Heart right ventricle (tissue), 16 donors: ENCODE data around the gene COL4A3. TPM values are rescaled to one million over a fixed set of nuclear protein-coding genes. Genes with fewer than 3 reads are reported as not detected.

ENCODE experiments used
- ATAC-seq, 8 donors: fragments of 200-7000 bp; cut with Tn5 transposase; one replicate each; pipeline ENCODE4 v1.9.1; 2020; ENCODE audit warnings: mild to moderate bottlenecking in 8 of 8, moderate library complexity in 8 of 8, moderate number of reproducible peaks in 1 of 8
- DNase-seq, 2 donors: peaks; one replicate each; pipeline ENCODE4 v3.0.0-alpha.2; 2020
- H3K27ac ChIP-seq, 10 donors: fragments of 200-600 bp; sonication (generic) in 2 of 10; one replicate each; pipeline versions ENCODE4 v1.5.0 to v1.8.0; 2020 to 2022; ENCODE audit warnings: mild to moderate bottlenecking in 3 of 10
- H3K27me3 ChIP-seq, 7 donors: fragments of 200-600 bp; one replicate each; pipeline ENCODE4 v1.8.0; 2021 to 2022; ENCODE audit warnings: mild to moderate bottlenecking in 2 of 7
- H3K36me3 ChIP-seq, 9 donors: fragments of 200-600 bp; sonication (generic) in 1 of 9; one replicate each; pipeline versions ENCODE4 v1.5.0 to v1.8.0; 2020 to 2022; ENCODE audit warnings: mild to moderate bottlenecking in 2 of 9
- H3K4me1 ChIP-seq, 9 donors: fragments of 200-600 bp; sonication (generic) in 1 of 9; one replicate each; pipeline versions ENCODE4 v1.5.0 to v1.8.0; 2020 to 2022; ENCODE audit warnings: mild to moderate bottlenecking in 4 of 9
- H3K4me3 ChIP-seq, 10 donors: fragments of 200-600 bp; sonication (generic) in 2 of 10; one replicate each; pipeline versions ENCODE4 v1.5.0 to v1.8.0; 2020 to 2022; ENCODE audit warnings: mild to moderate bottlenecking in 7 of 10, moderate library complexity in 2 of 10
- H3K9me3 ChIP-seq, 11 donors: fragments of 200-600 bp in 10 of 11; sonication (generic) in 2 of 11; one replicate each; pipeline versions ENCODE4 v1.5.0 to v1.8.0; 2013 to 2022; ENCODE audit warnings: mild to moderate bottlenecking in 2 of 11, control low read depth in 1 of 11, moderate library complexity in 1 of 11
- CTCF ChIP-seq, 9 donors: fragments of 200-600 bp; sonication (generic) in 2 of 9; IDR thresholded peaks; one replicate each; pipeline versions ENCODE4 v1.5.0 to v1.8.0; 2021 to 2022; ENCODE audit warnings: antibody characterized with exemption in 9 of 9, mild to moderate bottlenecking in 5 of 9, moderate library complexity in 1 of 9
- WGBS, 2 donors: extraction: QIAGEN DNeasy Blood & Tissue Kit; methylation state at CpG; one replicate each; pipeline ENCODE4 v1.1.7; 2013; ENCODE audit warnings: inconsistent platforms in 1 of 2; 5-methylcytosine and 5-hydroxymethylcytosine counted together
- intact Hi-C, 10 donors: fragments of 100-400 bp; cut with DNase I; formaldehyde crosslinking; loops; one replicate each; pipeline versions ENCODE4 v1.11.1 to v1.14.2; 2022
- polyA plus RNA-seq, 2 donors: library from polyadenylated mRNA; stranded (reverse); fragments of 200-250 nt; gene quantifications; one replicate each; pipeline ENCODE4 v1.2.3, GENCODE V29; 2013
- total RNA-seq, 10 donors: library from RNA; stranded (reverse); fragmentation: NEBNext Ultra II Directional in 3 of 10; extraction: Animal tissue kit (Norgen Biotek cat#: 25700) in 3 of 10; gene quantifications; one replicate each; pipeline versions ENCODE4 v1.2.1 to v1.2.4, GENCODE V29; 2021 to 2023
- donor health status: Arrhythmogenic right ventricular cardiomyopathy.
- donor health status: ischemic (EF 13 %, LVEDD 7.1; RV severe dilation, severe dysfunction).
- donor health status: healthy with polysubstance abuse.
- donor health status: DM: no; HTN: yes; CAD: no.
- donor health status: DM: no; HTN: no; CAD: no.
- donor health status: ischemic (EF 25% LVEDD 6.9; RV normal size, moderate dysfunction).
- donor health status: ischemic (EF 25% LVEDD 5.7; RV mildly dilated, moderate dysfunction).
- donor health status: healthy.
- donor health status: DM: yes; HTN: yes; CAD: no.
- donor health status: Ischemic cardiomyopathy.
- donor health status: ischemic (EF 35%, LVEDD 5.7; RV mildly dilated, moderate dysfunction).
- donor health status: nonischemic (EF 11% LVEDD 7.7; RV severe dilation, severe dysfunction).
- donor health status: DM: yes; HTN: yes; CAD: no.
- donor health status: PGD.
- donor health status: ischemic (EF 29% LVEDD 5.4; RV normal size, mild dysfunction).
- donor health status: nonischemic (EF 23%, LVEDD 6.1; RV moderate dilation, normal function).

COL4A3 gene
- total and polyA plus RNA-seq, 12 donors: 0.91 to 6.2 (median 2.3) TPM

DNA sequence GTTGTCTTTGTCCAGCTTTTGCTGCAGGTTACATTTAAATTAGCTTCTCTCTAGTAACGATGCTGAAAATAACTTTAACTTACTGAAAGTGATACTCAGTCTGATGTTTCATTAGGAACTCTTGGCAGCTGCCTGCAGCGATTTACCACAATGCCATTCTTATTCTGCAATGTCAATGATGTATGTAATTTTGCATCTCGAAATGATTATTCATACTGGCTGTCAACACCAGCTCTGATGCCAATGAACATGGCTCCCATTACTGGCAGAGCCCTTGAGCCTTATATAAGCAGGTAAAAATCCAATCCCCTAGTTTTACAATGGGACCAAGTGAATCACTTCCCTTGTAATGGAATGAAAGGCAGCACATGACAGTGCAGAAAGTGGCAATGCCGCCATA, 144.4 kb downstream of the COL4A3 start:
- ATAC-seq (no peak), DNase-seq (no peak)
- no peak overlapping the region for H3K27ac ChIP-seq
- no peaks in the 10 kb centered on the region for H3K27me3 ChIP-seq
- peaks cover 0 to 55% (median 0%) of the 10 kb centered on the region in 9 donors for H3K36me3 ChIP-seq
- intact Hi-C loops: no loop called here
- H3K4me3 ChIP-seq: no peak overlapping the region
- TF ChIP-seq CTCF (IDR thresholded peaks at IDR 0.05): no peak
- WGBS, 2 donors: 80 to 81% methylated on average over 4 of the region's 4 CpGs
- H3K4me1 ChIP-seq: no peaks in the 10 kb centered on the region
- no peaks in the 10 kb centered on the region for H3K9me3 ChIP-seq

- no peaks in the 10 kb centered on the region for H3K4me1 ChIP-seq
- no peaks in the 10 kb centered on the region for H3K9me3 ChIP-seq
- DNase-seq (no peak), ATAC-seq (no peak)
- intact Hi-C loops: no loop called here
- no peak overlapping the region for H3K4me3 ChIP-seq
- H3K27ac ChIP-seq: no peak overlapping the region
- 92 to 93% methylated on average over 4 of the region's 4 CpGs for WGBS, 2 donors
- peaks cover 0 to 38% (median 0%) of the 10 kb centered on the region in 9 donors for H3K36me3 ChIP-seq
- H3K27me3 ChIP-seq: no peaks in the 10 kb centered on the region
- no peak for TF ChIP-seq CTCF (IDR thresholded peaks at IDR 0.05)
These were observed 146.3 kb downstream of the COL4A3 start for GRCh38 chr2:227310756-227311110.

DNA sequence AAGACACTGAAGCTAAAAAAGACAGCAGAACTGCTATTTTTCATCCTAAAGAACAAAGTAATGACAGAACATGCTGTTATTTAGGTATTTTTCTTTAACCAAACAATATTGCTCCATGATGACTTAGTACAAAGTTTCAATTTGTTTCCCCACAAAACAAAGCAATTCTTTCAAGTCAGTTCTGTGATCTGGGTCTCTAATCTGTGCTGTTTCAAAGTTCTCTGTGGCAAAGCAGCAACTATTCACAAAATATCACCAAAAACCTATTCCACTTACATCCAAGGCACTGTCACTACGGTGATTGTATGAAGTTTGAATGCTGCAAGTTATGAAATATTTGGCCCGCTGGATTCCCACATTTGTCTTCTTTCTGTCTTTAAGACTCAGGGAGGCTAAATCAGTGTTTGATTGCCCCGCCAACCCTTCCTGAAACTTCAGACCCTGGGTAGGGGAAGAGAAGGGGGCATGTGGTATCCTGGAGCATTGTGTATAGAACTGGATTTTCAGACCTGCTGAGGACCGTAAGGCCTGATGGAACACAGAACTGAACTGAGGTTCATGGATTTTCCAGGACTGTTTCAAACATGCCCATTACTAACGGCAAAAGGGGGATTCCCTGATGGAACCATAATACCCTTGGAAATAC, 147.6 kb downstream of the COL4A3 start:
- no peak overlapping the region for H3K27ac ChIP-seq
- no peak for DNase-seq
- H3K36me3 ChIP-seq: peaks cover 0 to 32% (median 0%) of the 10 kb centered on the region in 9 donors
- TF ChIP-seq CTCF (IDR thresholded peaks at IDR 0.05): no peak
- H3K4me3 ChIP-seq: no peak overlapping the region
- H3K4me1 ChIP-seq: no peaks in the 10 kb centered on the region
- ATAC-seq: no peak
- H3K27me3 ChIP-seq: no peaks in the 10 kb centered on the region
- WGBS, 2 donors: 94 to 95% methylated on average over 5 of the region's 5 CpGs
- intact Hi-C loops: no loop called here
- no peaks in the 10 kb centered on the region for H3K9me3 ChIP-seq

GRCh38 chr2:227312579-227312978, 148.2 kb downstream of the COL4A3 start:
- DNase-seq: no peak
- H3K27ac ChIP-seq: no peak overlapping the region
- ATAC-seq: no peak
- no peak overlapping the region for H3K4me3 ChIP-seq
- no peak for TF ChIP-seq CTCF (IDR thresholded peaks at IDR 0.05)
- no peaks in the 10 kb centered on the region for H3K9me3 ChIP-seq
- intact Hi-C loops: no loop called here
- H3K4me1 ChIP-seq: no peaks in the 10 kb centered on the region
- peaks cover 0 to 29% (median 0%) of the 10 kb centered on the region in 9 donors for H3K36me3 ChIP-seq
- WGBS, 2 donors: 48 to 50% methylated on average over 2 of the region's 2 CpGs
- no peaks in the 10 kb centered on the region for H3K27me3 ChIP-seq
